Keratinocyte (primary cell): ENCODE data around the gene PAQR7. TPM values are rescaled to one million over a fixed set of nuclear protein-coding genes. Genes with fewer than 3 reads are reported as not detected.

Experiments used
- DNase-seq: peaks from one replicate; pipeline ENCODE4 v3.0.0-alpha.2; 2011; ENCODE audit warnings: low read depth, missing footprints, low spot score
- FAIRE-seq: peaks from 2 replicates; lab custom pipeline; 2011; peaks lifted over from hg19 to GRCh38; lab: Jason Lieb, UNC
- H2AFZ ChIP-seq: 2 replicates; pipeline ENCODE4 v1.6.0; 2012; ENCODE audit warnings: low read length, control low read depth, inconsistent platforms; ENCODE audit not compliant: control insufficient read depth
- H3K27ac ChIP-seq: 2 replicates; pipeline ENCODE4 v1.5.1; 2011; ENCODE audit warnings: low read length; ENCODE audit not compliant: control insufficient read depth, insufficient read depth
- H3K27me3 ChIP-seq: 3 replicates; pipeline ENCODE4 v1.6.0; 2011; ENCODE audit warnings: low read length; ENCODE audit not compliant: control insufficient read depth, insufficient read depth; ENCODE audit errors: extremely low read depth
- H3K36me3 ChIP-seq, 2 experiments: 2 replicates in 1 of 2; 3 replicates in 1 of 2; pipeline ENCODE4 v1.5.1; 2011; ENCODE audit warnings: low read length in 2 of 2, mild to moderate bottlenecking in 1 of 2; ENCODE audit not compliant: control insufficient read depth in 2 of 2, insufficient read depth in 2 of 2; ENCODE audit errors: extremely low read depth in 1 of 2
- H3K4me1 ChIP-seq: 3 replicates; pipeline ENCODE4 v1.5.1; 2011; ENCODE audit warnings: low read length; ENCODE audit not compliant: control insufficient read depth, insufficient read depth; ENCODE audit errors: extremely low read depth
- H3K4me2 ChIP-seq: 3 replicates; pipeline ENCODE4 v1.6.0; 2011; ENCODE audit warnings: low read depth, low read length; ENCODE audit not compliant: control insufficient read depth, insufficient read depth; ENCODE audit errors: extremely low read depth
- H3K4me3 ChIP-seq, 3 experiments: fragments of 200-600 bp in 1 of 3; sonication (generic) in 1 of 3; 2 replicates in 2 of 3; 3 replicates in 1 of 3; pipeline ENCODE4 v1.5.1; 2011 to 2016; ENCODE audit warnings: low read length in 3 of 3, mild to moderate bottlenecking in 3 of 3, control low read depth in 2 of 3, inconsistent platforms in 1 of 3, low read depth in 1 of 3, mixed read lengths in 1 of 3, mixed run types in 1 of 3, moderate library complexity in 1 of 3; ENCODE audit not compliant: control insufficient read depth in 2 of 3, insufficient read depth in 2 of 3; ENCODE audit errors: extremely low read depth in 1 of 3
- H3K79me2 ChIP-seq: 2 replicates; pipeline ENCODE4 v1.6.0; 2012; ENCODE audit warnings: low read length; ENCODE audit not compliant: control insufficient read depth, insufficient read depth
- H3K9ac ChIP-seq: 3 replicates; pipeline ENCODE4 v1.6.0; 2011; ENCODE audit warnings: low read length; ENCODE audit not compliant: control insufficient read depth, insufficient read depth; ENCODE audit errors: extremely low read depth
- H3K9me1 ChIP-seq: 3 replicates; pipeline ENCODE4 v1.6.0; 2011; ENCODE audit warnings: low read length; ENCODE audit not compliant: control insufficient read depth, insufficient read depth; ENCODE audit errors: extremely low read depth
- H3K9me3 ChIP-seq: 2 replicates; pipeline ENCODE4 v1.5.1; 2012; ENCODE audit warnings: low read depth, low read length; ENCODE audit not compliant: control insufficient read depth
- H4K20me1 ChIP-seq: 3 replicates; pipeline ENCODE4 v1.6.0; 2011; ENCODE audit warnings: low read length; ENCODE audit not compliant: control insufficient read depth, insufficient read depth; ENCODE audit errors: extremely low read depth
- EZH2 ChIP-seq: IDR thresholded peaks from one replicate; pipeline ENCODE4 v1.6.1; 2012; ENCODE audit warnings: inconsistent platforms, mild to moderate bottlenecking, low read length, moderate library complexity
- dilution Hi-C: fragments of 300-500 bp; cut with MboI; formaldehyde crosslinking; loops from one replicate; pipeline ENCODE4 v1.7.0; 2020; ENCODE audit warnings: low sequenced_read_pairs; ENCODE audit not compliant: extremely low pct_ligation_motif_present
- polyA plus RNA-seq, 5 experiments: library from polyadenylated mRNA; depleted of rRNA in 3 of 5; stranded (reverse) in 3 of 5; stranded (forward) in 1 of 5; unstranded in 1 of 5; fragments of >200 nt; gene quantifications; 1 replicate in 1 of 5; 2 replicates in 3 of 5; 3 replicates in 1 of 5; pipeline versions ENCODE4 v1.2.1 to v1.2.3, GENCODE V29; 2011 to 2012; ENCODE audit warnings: missing spikeins in 2 of 5, low read depth in 1 of 5, low replicate concordance in 1 of 5
- TF ChIP-seq, protein P1 (sequence below), 3 experiments: IDR thresholded peaks in 1 of 3; conservative IDR thresholded peaks in 1 of 3; optimal IDR thresholded peaks in 1 of 3; 2 replicates in 2 of 3; 3 replicates in 1 of 3; pipeline versions ENCODE3 to v1.5.1; 2011; ENCODE audit warnings: low read length in 3 of 3, mild to moderate bottlenecking in 3 of 3, moderate library complexity in 2 of 3, control low read depth in 1 of 3, inconsistent platforms in 1 of 3; ENCODE audit not compliant: insufficient read depth in 2 of 3; ENCODE audit errors: extremely low read depth in 1 of 3

PAQR7 gene
- polyA plus RNA-seq, 1 donor (not counting 4 experiments of a cell fraction or from before 2014, with no cell fraction given): 14.5 TPM

GRCh38 chr1:25877155-25877554 lies 1.6 kb upstream of the PAQR7 start:
- no peaks in the 10 kb centered on the region for H3K9me3 ChIP-seq
- H3K27me3 ChIP-seq: no peaks in the 10 kb centered on the region
- TF ChIP-seq EZH2: no peak
- TF ChIP-seq, protein P1, sequence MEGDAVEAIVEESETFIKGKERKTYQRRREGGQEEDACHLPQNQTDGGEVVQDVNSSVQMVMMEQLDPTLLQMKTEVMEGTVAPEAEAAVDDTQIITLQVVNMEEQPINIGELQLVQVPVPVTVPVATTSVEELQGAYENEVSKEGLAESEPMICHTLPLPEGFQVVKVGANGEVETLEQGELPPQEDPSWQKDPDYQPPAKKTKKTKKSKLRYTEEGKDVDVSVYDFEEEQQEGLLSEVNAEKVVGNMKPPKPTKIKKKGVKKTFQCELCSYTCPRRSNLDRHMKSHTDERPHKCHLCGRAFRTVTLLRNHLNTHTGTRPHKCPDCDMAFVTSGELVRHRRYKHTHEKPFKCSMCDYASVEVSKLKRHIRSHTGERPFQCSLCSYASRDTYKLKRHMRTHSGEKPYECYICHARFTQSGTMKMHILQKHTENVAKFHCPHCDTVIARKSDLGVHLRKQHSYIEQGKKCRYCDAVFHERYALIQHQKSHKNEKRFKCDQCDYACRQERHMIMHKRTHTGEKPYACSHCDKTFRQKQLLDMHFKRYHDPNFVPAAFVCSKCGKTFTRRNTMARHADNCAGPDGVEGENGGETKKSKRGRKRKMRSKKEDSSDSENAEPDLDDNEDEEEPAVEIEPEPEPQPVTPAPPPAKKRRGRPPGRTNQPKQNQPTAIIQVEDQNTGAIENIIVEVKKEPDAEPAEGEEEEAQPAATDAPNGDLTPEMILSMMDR (optimal IDR thresholded peaks at IDR 0.05 in 1 of 3, IDR thresholded peaks at IDR 0.05 in 1 of 3, conservative IDR thresholded peaks at IDR 0.05 in 1 of 3; ENCODE audit: extremely low read depth in 1 of 3, insufficient read depth in 2 of 3, low read length in 3 of 3): no peak
- no peaks in the 10 kb centered on the region for H4K20me1 ChIP-seq
- no peak overlapping the region for H2AFZ ChIP-seq
- H3K27ac ChIP-seq: no peak overlapping the region
- dilution Hi-C loops: loop anchor here (25.0 kb wide), 1 partner anchor 110 kb away; the partner anchor contains the start of gene PAFAH2
- no peak overlapping the region for H3K4me2 ChIP-seq
- no peak overlapping the region for H3K9ac ChIP-seq
- H3K4me1 ChIP-seq: peaks cover 32% of the 10 kb centered on the region
- H3K36me3 ChIP-seq: no peaks in the 10 kb centered on the region
- H3K9me1 ChIP-seq: no peaks in the 10 kb centered on the region
- FAIRE-seq (no peak), DNase-seq (no peak)
- H3K4me3 ChIP-seq: no peak overlapping the region
- H3K79me2 ChIP-seq: peaks cover 10% of the 10 kb centered on the region

- FAIRE-seq (peak; percentile 32), DNase-seq (no peak)
- dilution Hi-C loops: loop anchor here (25.0 kb wide), 1 partner anchor 111 kb away; the partner anchor contains the start of gene PAFAH2
- no peak overlapping the region for H3K27ac ChIP-seq
- peaks cover 10% of the 10 kb centered on the region for H3K79me2 ChIP-seq
- H3K9me1 ChIP-seq: no peaks in the 10 kb centered on the region
- TF ChIP-seq EZH2: no peak
- TF ChIP-seq, protein P1 (optimal IDR thresholded peaks at IDR 0.05 in 1 of 3, IDR thresholded peaks at IDR 0.05 in 1 of 3, conservative IDR thresholded peaks at IDR 0.05 in 1 of 3; ENCODE audit: extremely low read depth in 1 of 3, insufficient read depth in 2 of 3, low read length in 3 of 3): no peak
- H3K4me2 ChIP-seq: no peak overlapping the region
- H3K9ac ChIP-seq: no peak overlapping the region
- H2AFZ ChIP-seq: no peak overlapping the region
- no peak overlapping the region for H3K4me3 ChIP-seq
- no peaks in the 10 kb centered on the region for H3K9me3 ChIP-seq
- peaks cover 37% of the 10 kb centered on the region for H3K4me1 ChIP-seq
- H3K36me3 ChIP-seq: no peaks in the 10 kb centered on the region
- H4K20me1 ChIP-seq: no peaks in the 10 kb centered on the region
- no peaks in the 10 kb centered on the region for H3K27me3 ChIP-seq
Measured at GRCh38 chr1:25876693-25877077, 1.2 kb upstream of the PAQR7 start.
